NCI-H1930 (cell line): ENCODE data around the gene USP2.

Experiments
- DNase-seq, 2 experiments: peaks; one replicate each; lab custom pipeline; 2025; lab: John Stamatoyannopoulos, UW

Gene USP2

DNA sequence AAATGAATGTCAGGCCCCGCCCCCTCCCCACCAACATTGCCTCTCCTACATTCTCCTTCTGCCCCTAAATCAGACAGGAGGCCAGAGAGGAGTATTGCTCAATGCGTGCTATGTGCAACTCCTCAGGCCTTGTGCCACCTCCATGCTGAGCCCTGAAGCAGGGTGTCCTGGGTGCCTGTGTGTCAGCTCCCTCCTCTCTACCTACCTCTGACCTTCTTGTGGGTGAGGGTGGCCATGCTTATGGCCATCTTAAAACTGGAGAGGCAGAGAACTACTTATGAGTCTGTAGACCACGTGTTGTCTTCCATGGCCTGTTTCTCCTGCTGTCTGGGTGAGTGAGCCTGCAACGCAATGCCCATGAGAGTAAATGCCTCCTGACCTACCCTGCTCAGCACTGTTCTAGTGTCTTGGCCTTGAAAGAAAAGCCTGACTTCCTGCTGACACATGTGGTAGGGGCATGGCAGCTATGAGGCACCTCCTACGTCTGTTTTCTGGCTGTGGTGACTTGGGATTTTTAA lies 75.1 kb downstream of the USP2 start:
- no peak for DNase-seq

DNA sequence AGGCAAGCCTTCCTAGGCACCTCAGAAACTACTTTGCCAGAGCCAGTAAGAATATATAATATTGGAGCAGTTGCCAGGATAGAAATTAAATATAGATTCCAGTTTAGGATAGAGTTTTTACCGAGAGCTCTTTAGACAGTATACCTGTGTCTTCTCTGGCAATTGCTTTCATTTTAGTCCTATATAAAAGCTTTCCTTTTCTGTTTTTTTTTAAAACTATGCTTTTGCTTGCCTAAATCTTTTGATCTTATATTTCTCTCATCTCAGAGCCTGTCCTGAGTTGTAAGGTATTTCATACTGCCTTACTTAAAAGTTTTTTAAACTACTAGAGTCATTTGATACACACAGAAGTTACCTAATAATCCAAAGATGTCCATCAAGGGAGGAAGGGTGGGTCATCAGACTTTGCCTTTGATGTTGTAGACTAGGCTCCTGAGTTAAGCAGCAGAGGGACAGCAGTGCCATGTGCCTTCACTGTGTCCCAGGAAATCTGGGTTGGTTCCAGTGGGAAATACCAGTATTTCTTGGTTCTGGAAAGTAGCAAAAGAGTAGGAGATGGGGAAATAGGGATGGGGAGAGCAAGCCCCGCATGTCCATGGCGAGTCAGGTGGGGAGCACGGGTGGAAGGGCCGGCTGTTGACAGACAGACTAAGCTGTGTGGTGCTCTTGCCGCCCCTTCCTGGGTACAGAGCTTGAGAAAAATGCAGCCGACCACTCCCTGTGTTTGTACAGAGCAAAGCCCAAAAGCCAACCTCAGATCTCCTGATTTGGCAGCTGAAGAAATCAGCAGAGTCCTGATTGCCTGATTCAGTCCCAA lies 75.7 kb downstream of the USP2 start:
- DNase-seq, result no peak
